Measurements from ENCODE around the gene TRPC1. TPM values are rescaled to one million over a fixed set of nuclear protein-coding genes. Genes with fewer than 3 reads are reported as not detected.

TRPC1 gene
- polyA plus RNA-seq, 2 of the 4 experiments (the other 2 are of a cell fraction), result 10.3 to 32.2 TPM

- Histone ChIP-seq H3K4me2 (peak overlapping the region; percentile 84), H3K9me3 (no peaks in the 10 kb centered on the region), H3K4me3 (peak overlapping the region; percentile 89), H3K27ac (peak overlapping the region; percentile 95 to 96; a peak in 5 of 6 replicates), H3K4me1 (peaks cover 14% of the 10 kb centered on the region)
- TF ChIP-seq EHMT2 (IDR thresholded peaks at IDR 0.05; ENCODE audit: low read depth), result no peak
- ChIA-PET POLR2A (interaction anchor here (0.6 to 2.0 kb wide), 8 partner anchors 10 to 146 kb away, joined by 3 to 19 read pairs (median 4); partner anchors contain the start of gene PLS1), CTCF (interaction anchor here (1.3 to 2.7 kb wide), 3 partner anchors 10 to 139 kb away, joined by 3 to 12 read pairs (median 8); no protein-coding TSS in a partner anchor)
- WGBS (ENCODE audit: missing lambda C conversion rate), result 6% methylated on average over 10 of the region's 10 CpGs
- no peak for FAIRE-seq
- DNase-seq (ENCODE audit: low read depth in 1 of 2, low spot score in 1 of 2), result no peak
- ATAC-seq, result peak; percentile 4 to 23
Observed at GRCh38 chr3:142723665-142723967, 218 bp upstream of the TRPC1 start.

DNA sequence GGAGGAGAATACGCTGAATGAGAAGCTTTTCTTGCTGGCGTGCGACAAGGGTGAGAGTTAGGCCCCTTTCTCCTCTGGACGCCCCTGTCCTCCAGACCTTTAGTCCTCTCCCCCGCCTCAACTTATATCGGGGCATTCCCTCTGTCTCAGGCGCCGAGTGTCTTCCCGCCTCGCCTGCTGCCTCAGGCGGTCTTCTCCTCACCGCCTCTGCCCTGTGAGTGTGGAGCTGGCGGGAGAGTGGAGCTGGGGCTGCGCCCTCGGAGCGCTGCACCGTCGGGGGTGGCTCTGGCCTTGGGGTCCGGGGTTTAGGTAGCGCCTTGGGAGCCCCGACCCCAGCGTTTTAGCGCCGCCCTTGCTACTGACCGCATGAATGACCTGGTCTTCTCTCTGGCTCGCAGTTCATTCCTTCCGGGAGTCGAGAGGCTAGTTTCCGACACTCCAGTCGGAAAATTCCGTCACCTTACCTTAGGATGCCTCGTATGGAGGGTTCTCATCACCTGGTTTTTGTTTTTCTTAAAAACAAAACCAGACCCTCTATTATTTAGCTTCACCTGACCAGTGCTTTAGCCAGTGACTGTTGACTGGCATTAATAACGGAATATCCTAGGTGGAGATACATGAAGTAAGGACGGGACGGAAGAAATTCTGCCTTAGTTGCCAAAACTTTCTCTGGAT is 985 bp downstream of the TRPC1 start:
- ChIA-PET POLR2A (interaction anchor here (0.8 to 2.0 kb wide), 4 partner anchors 8 to 152 kb away, joined by 3 to 19 read pairs (median 4); partner anchors contain the start of gene PLS1), CTCF (interaction anchor here (1.0 to 2.7 kb wide), 7 partner anchors 8 to 140 kb away, joined by 3 to 12 read pairs (median 4); no protein-coding TSS in a partner anchor)

More for the DNA sequence above, 985 bp downstream of the TRPC1 start:
- TF ChIP-seq HEYL (CRISPR knock-in tag; IDR thresholded peaks at IDR 0.05), result no peak
- TF ChIP-seq FOSB (CRISPR knock-in tag; IDR thresholded peaks at IDR 0.05), result no peak
- peak; percentile 64 for TF ChIP-seq PHF8 (IDR thresholded peaks at IDR 0.05; ENCODE audit: borderline replicate concordance, low read depth)
- no peak for TF ChIP-seq POLR2A (IDR thresholded peaks at IDR 0.05; ENCODE audit: low read length)
- TF ChIP-seq CEBPB (IDR thresholded peaks at IDR 0.05), result no peak
- TF ChIP-seq MAFK (IDR thresholded peaks at IDR 0.05; ENCODE audit: partially characterized antibody), result no peak
- no peak for TF ChIP-seq EHMT2 (IDR thresholded peaks at IDR 0.05; ENCODE audit: low read depth)
- TF ChIP-seq, protein P1, sequence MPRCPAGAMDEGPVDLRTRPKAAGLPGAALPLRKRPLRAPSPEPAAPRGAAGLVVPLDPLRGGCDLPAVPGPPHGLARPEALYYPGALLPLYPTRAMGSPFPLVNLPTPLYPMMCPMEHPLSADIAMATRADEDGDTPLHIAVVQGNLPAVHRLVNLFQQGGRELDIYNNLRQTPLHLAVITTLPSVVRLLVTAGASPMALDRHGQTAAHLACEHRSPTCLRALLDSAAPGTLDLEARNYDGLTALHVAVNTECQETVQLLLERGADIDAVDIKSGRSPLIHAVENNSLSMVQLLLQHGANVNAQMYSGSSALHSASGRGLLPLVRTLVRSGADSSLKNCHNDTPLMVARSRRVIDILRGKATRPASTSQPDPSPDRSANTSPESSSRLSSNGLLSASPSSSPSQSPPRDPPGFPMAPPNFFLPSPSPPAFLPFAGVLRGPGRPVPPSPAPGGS (IDR thresholded peaks at IDR 0.05), result no peak; the same call in 2 of the 3 replicates
- TF ChIP-seq RAD21 (conservative IDR thresholded peaks at IDR 0.05 in 1 of 2, IDR thresholded peaks at IDR 0.05 in 1 of 2), result peak in 1 of 2 experiments; percentile 36; a peak in 2 of 5 replicates
- peak; percentile 27; the same call in 2 of the 3 replicates for TF ChIP-seq CTCF (IDR thresholded peaks at IDR 0.05)
- no peak for TF ChIP-seq BHLHE40 (IDR thresholded peaks at IDR 0.05; ENCODE audit: low read depth, low read length)
- TF ChIP-seq HMGXB4 (CRISPR knock-in tag; IDR thresholded peaks at IDR 0.05; ENCODE audit: borderline replicate concordance), result no peak; the same call in 1 of the 2 replicates
- no peak for TF ChIP-seq SREBF2 (IDR thresholded peaks at IDR 0.05)
- no peak for TF ChIP-seq NFE2L2 (conservative IDR thresholded peaks at IDR 0.05; ENCODE audit: low read length)
- TF ChIP-seq USF2 (IDR thresholded peaks at IDR 0.05), result no peak
- TF ChIP-seq ZFP36 (IDR thresholded peaks at IDR 0.05; ENCODE audit: borderline replicate concordance, partially characterized antibody), result no peak
- no peak for TF ChIP-seq TFCP2L1 (CRISPR knock-in tag; IDR thresholded peaks at IDR 0.05)
- no peak for TF ChIP-seq EP300 (IDR thresholded peaks at IDR 0.05)
- no peak for TF ChIP-seq EHF (CRISPR knock-in tag; IDR thresholded peaks at IDR 0.05)
- TF ChIP-seq TP53 (CRISPR knock-in tag; IDR thresholded peaks at IDR 0.05), result peak; percentile 83; the same call in 1 of the 2 replicates
- TF ChIP-seq ESRRA (IDR thresholded peaks at IDR 0.05; ENCODE audit: borderline replicate concordance, low read length), result no peak
- TF ChIP-seq HOXA7 (CRISPR knock-in tag; IDR thresholded peaks at IDR 0.05), result no peak
- TF ChIP-seq FOSL2 (IDR thresholded peaks at IDR 0.05), result no peak
- no peak for TF ChIP-seq FOSL2 (CRISPR knock-in tag; IDR thresholded peaks at IDR 0.05)
- TF ChIP-seq MYC (IDR thresholded peaks at IDR 0.05; ENCODE audit: borderline replicate concordance, low read length), result no peak; the same call in 1 of the 2 replicates
- TF ChIP-seq, protein P2, sequence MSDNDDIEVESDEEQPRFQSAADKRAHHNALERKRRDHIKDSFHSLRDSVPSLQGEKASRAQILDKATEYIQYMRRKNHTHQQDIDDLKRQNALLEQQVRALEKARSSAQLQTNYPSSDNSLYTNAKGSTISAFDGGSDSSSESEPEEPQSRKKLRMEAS (IDR thresholded peaks at IDR 0.05), result no peak; the same call in 1 of the 2 replicates
- no peak for TF ChIP-seq NPAS2 (CRISPR knock-in tag; IDR thresholded peaks at IDR 0.05; ENCODE audit: borderline replicate concordance)
- peak; percentile 50; the same call in 1 of the 2 replicates for TF ChIP-seq E2F6 (IDR thresholded peaks at IDR 0.05; ENCODE audit: borderline replicate concordance, low read depth)
- no peak for TF ChIP-seq CHD2 (IDR thresholded peaks at IDR 0.05; ENCODE audit: low read length, partially characterized antibody)
- TF ChIP-seq CBX2 (IDR thresholded peaks at IDR 0.05; ENCODE audit: borderline replicate concordance, low read depth), result no peak
- TF ChIP-seq JUNB (IDR thresholded peaks at IDR 0.05), result no peak
- peak overlapping the region; percentile 84 for H3K4me2 ChIP-seq
- peak; percentile 37 to 78 for DNase-seq (ENCODE audit: low read depth in 1 of 2, low spot score in 1 of 2)
- peaks cover 14% of the 10 kb centered on the region for H3K4me1 ChIP-seq
- no peaks in the 10 kb centered on the region for H3K9me3 ChIP-seq
- H3K4me3 ChIP-seq, result peak overlapping the region; percentile 89
- peak; percentile 79 to 86 for ATAC-seq
- under 1% methylated on average over 35 of the region's 35 CpGs for WGBS (ENCODE audit: missing lambda C conversion rate)
- FAIRE-seq, result no peak
- peak overlapping the region; percentile 95 to 96 for H3K27ac ChIP-seq

Data from A549 (cell line).